KMS-11 (cell line): ENCODE measurements around the gene GLIS2.

Source experiments
- H2AFZ ChIP-seq: fragments of 200-600 bp; sonication (generic); 2 replicates; pipeline ENCODE4 v1.6.1; 2016; ENCODE audit warnings: antibody characterized with exemption, mixed run types, low read depth
- H3K27ac ChIP-seq: fragments of 200-600 bp; sonication (generic); 2 replicates; pipeline ENCODE4 v1.6.1; 2016; ENCODE audit warnings: mild to moderate bottlenecking, mixed run types
- H3K27me3 ChIP-seq: fragments of 200-600 bp; sonication (generic); 2 replicates; pipeline ENCODE4 v1.6.1; 2017; ENCODE audit warnings: mild to moderate bottlenecking, low read depth, mixed run types, moderate library complexity; ENCODE audit not compliant: insufficient read depth
- H3K36me3 ChIP-seq: fragments of 200-600 bp; sonication (generic); 2 replicates; pipeline ENCODE4 v1.6.1; 2017; ENCODE audit warnings: mild to moderate bottlenecking, mixed run types; ENCODE audit not compliant: insufficient read depth
- H3K4me1 ChIP-seq: fragments of 200-600 bp; sonication (generic); 2 replicates; pipeline ENCODE4 v1.6.1; 2016; ENCODE audit warnings: mild to moderate bottlenecking, low read depth, mixed run types; ENCODE audit not compliant: poor library complexity, severe bottlenecking
- H3K4me2 ChIP-seq: fragments of 200-600 bp; sonication (generic); 2 replicates; pipeline ENCODE4 v1.7.0; 2016; ENCODE audit warnings: mild to moderate bottlenecking, mixed run types
- H3K4me3 ChIP-seq: fragments of 200-600 bp; sonication (generic); IDR thresholded peaks from 2 replicates; pipeline ENCODE4 v1.6.1; 2017; ENCODE audit warnings: low read depth, low read length, mixed read lengths; ENCODE audit not compliant: insufficient read depth
- H3K79me2 ChIP-seq: fragments of 200-600 bp; sonication (generic); 2 replicates; pipeline ENCODE4 v1.6.1; 2016; ENCODE audit warnings: low read depth, mixed run types; ENCODE audit not compliant: insufficient read depth
- H3K9ac ChIP-seq: fragments of 200-600 bp; sonication (generic); 2 replicates; pipeline ENCODE4 v1.6.1; 2016; ENCODE audit warnings: mild to moderate bottlenecking, mixed run types
- H4K20me1 ChIP-seq: fragments of 200-600 bp; sonication (generic); 2 replicates; pipeline ENCODE4 v1.6.1; 2016; ENCODE audit warnings: mild to moderate bottlenecking, mixed run types; ENCODE audit not compliant: insufficient read depth
- CTCF ChIP-seq: fragments of 200-600 bp; sonication (generic); conservative IDR thresholded peaks from 2 replicates; pipeline ENCODE4 v1.6.1; 2017; ENCODE audit warnings: low read depth, mild to moderate bottlenecking, antibody characterized with exemption, low read length, moderate library complexity, mixed read lengths

Gene GLIS2

DNA sequence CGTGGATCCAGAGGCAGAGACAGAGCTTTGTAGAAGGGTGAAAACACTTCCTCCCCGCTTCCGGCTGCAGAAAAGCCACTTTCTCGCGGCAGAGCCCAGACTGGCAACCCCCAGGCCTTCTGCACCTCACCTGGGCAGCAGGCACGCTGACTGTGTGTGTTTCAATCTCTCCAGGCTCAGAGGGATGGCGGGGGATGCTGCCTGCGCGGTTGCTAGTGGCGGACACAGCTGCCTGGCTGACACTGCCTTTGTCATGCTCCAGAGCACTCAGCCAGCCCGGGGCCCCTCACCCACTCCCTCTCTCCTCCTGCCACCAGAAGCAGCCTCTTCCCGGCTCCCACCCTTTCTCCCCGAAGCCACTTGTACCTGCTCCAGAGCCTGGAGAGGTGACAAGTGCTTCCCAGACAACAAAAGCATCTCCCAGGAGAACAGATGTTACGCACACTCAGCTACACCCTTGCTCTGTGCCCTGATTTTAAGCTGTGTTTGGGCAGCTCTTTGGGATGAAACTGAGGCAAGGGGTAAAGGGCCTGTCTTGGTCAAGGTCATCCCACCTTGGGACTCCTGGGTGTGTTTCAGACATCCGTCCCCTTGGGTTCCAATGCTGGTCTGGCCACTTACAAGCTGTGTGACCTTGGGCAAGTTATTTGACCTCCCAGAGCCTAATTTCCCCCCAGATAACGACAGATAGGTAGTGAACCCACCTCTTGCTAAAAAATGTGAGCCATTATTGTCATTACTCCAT is 9.2 kb upstream of the GLIS2 start:
- H3K36me3 ChIP-seq, result no peaks in the 10 kb centered on the region
- H3K4me1 ChIP-seq, result peaks cover 36% of the 10 kb centered on the region
- peak overlapping the region; percentile 76 for H3K27ac ChIP-seq
- peak overlapping the region; percentile 65 for H3K9ac ChIP-seq
- no peak for TF ChIP-seq CTCF
- no peaks in the 10 kb centered on the region for H3K27me3 ChIP-seq
- H3K4me2 ChIP-seq, result peak overlapping the region; percentile 87
- H2AFZ ChIP-seq, result peak overlapping the region; percentile 58; the same call in 1 of the 2 replicates
- peaks cover 7% of the 10 kb centered on the region; the same call in 1 of the 2 replicates for H3K79me2 ChIP-seq
- H4K20me1 ChIP-seq, result no peaks in the 10 kb centered on the region
- no peak overlapping the region for H3K4me3 ChIP-seq

DNA sequence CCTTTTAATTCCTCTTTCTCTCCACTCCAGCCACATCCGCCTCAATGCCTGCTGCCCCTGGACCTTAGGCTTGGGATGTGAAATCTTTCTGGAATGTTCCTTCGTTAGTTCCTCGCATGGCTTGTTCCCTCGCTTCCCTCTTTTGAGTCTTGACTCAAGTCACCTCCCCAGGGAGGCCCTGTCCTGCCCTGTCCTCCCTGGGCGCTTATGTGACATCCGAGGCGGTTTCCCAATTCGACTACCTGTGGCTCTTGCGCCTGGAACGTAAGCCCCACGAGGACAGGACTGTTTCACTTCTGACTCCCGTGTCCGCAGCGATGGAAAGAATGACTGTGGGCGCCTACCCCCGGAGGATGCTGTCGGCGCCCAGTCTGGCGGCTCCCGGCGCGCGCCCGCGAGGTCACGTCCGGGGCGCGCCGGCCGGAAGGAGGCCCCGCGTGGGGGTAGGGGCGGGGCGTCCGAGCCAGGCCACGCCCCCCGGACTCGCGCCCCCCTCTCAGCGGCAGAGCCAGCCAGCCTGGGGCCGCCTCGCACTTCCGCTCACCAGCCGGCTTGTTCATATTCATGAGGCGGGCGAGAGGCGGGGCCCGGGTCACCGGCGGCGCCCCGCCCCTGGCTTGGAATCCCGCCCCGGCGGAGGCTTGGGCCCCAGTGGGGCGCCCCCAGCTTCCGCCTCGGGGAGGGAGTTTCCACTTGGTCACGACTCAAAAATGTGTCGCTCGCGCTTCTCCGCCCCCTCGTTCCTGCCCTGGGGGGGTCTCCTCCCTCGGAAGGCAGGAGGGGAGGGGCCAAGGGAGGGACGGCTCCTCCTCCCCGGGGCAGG is 8.4 kb upstream of the GLIS2 start:
- no peaks in the 10 kb centered on the region for H4K20me1 ChIP-seq
- TF ChIP-seq CTCF, result peak; percentile 2; the same call in 1 of the 2 replicates
- H3K9ac ChIP-seq, result peak overlapping the region; percentile 74
- H3K4me3 ChIP-seq, result no peak overlapping the region
- H3K4me2 ChIP-seq, result peak overlapping the region; percentile 87
- H3K4me1 ChIP-seq, result peaks cover 36% of the 10 kb centered on the region
- peak overlapping the region; percentile 76 for H3K27ac ChIP-seq
- H2AFZ ChIP-seq, result peak overlapping the region; percentile 70
- no peaks in the 10 kb centered on the region for H3K36me3 ChIP-seq
- no peaks in the 10 kb centered on the region for H3K27me3 ChIP-seq
- peaks cover 7% of the 10 kb centered on the region; the same call in 1 of the 2 replicates for H3K79me2 ChIP-seq

DNA sequence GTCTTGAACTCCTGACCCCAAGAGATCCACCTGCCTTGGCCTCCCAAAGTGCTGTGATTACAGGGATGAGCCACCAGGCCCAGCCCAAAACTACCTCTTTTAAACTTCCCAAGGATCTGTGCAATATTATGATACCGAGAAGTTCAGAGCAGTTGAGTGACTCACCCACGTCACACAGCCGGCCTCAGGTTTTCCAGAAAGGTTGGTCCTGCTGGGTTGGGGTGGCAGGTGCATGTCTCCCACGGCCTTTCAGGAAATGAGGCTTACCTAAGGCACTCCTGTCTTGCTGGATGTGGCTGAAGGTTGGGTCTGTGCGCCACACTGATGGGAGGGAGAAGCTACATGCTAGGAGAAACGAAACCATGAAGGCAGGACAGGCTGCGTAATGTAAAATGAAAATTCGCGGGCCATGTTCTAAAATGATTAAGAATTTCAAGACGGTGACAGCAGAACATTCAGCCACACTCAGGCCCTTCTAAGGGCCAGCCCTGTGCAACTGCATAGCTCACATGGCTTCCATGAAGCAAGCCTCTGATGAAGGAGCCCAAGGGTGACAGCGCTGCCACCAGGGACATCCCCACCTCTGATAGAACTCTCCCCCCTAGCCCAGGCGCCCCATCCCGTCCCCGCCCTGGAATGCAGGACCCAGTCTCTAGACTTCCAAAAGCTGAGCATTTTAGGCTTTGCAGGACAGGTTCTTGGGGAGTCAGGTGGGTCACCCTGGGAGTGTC is 6.6 kb upstream of the GLIS2 start:
- Histone ChIP-seq H3K4me1 (peaks cover 36% of the 10 kb centered on the region), H2AFZ (peak overlapping the region; percentile 51; the same call in 1 of the 2 replicates), H3K27me3 (no peaks in the 10 kb centered on the region), H3K36me3 (no peaks in the 10 kb centered on the region), H4K20me1 (no peaks in the 10 kb centered on the region), H3K4me3 (no peak overlapping the region), H3K9ac (no peak overlapping the region), H3K79me2 (peaks cover 7% of the 10 kb centered on the region; the same call in 1 of the 2 replicates), H3K4me2 (no peak overlapping the region), H3K27ac (no peak overlapping the region; the same call in 1 of the 2 replicates)
- no peak for TF ChIP-seq CTCF

DNA sequence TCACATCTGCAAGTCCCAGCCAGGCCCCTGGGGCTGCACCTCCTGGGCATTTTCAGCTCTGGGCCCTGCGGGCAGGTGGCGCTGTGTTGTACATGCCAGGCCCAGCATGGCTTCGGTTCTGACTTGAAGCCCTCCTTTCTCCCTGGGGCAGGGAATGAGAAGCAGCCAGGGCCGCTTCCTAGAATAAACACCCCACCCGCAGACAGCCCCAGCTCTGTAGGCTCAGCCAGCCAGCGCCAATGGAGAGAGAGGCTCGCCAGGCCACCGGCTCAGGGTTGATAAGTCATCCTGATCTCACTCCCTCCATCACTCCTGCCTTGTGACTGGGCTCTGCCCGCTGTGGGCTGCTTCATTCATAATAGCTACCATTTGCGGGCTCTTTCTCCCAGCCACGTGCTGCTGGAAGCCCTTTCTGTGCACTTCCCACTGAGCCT is 6.0 kb upstream of the GLIS2 start:
- peak overlapping the region; percentile 51 for H2AFZ ChIP-seq
- peak; percentile 94 for TF ChIP-seq CTCF
- H3K36me3 ChIP-seq, result no peaks in the 10 kb centered on the region
- no peaks in the 10 kb centered on the region for H3K27me3 ChIP-seq
- H4K20me1 ChIP-seq, result no peaks in the 10 kb centered on the region
- H3K4me3 ChIP-seq, result no peak overlapping the region
- H3K79me2 ChIP-seq, result peaks cover 7% of the 10 kb centered on the region; the same call in 1 of the 2 replicates
- no peak overlapping the region for H3K4me2 ChIP-seq
- H3K9ac ChIP-seq, result no peak overlapping the region
- 0 out of 2 replicates have a peak overlapping the region, but pooled peaks have one; percentile 1 for H3K27ac ChIP-seq
- peaks cover 41% of the 10 kb centered on the region for H3K4me1 ChIP-seq
